ENCODE measurements around the gene TMEM30B.

The TMEM30B gene

DNA sequence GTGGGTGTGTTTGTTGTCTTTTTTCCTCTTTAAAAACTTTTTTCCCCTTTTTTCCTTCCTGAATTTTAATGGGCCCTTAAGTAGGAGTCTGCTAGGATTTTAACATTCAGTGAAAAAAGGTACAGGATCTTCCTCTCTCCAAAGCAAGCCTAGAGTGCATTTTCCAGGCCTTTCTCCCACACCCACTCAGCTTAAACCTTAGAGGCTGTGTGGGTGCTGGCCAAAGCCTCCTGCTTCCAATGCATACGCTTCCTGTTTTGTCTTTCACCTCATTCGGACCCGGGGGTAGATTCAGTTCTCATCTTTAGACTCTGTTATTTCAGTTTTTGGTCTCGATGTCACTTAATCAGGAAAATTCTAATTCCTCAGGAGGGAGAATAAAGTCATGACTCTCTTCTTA is 51.2 kb downstream of the TMEM30B start:
- Mint-ChIP-seq H3K4me1 (ENCODE audit: low read depth) (peaks cover 5% of the 10 kb centered on the region), H3K36me3 (ENCODE audit: low read depth) (no peaks in the 10 kb centered on the region), H3K9me3 (no peaks in the 10 kb centered on the region), H3K4me3 (no peak overlapping the region), H3K27ac (no peak overlapping the region), H3K27me3 (peaks cover 29% of the 10 kb centered on the region)
- intact Hi-C loops (cut with micrococcal nuclease): no loop called here

- Mint-ChIP-seq H3K27me3 (peaks cover 32% of the 10 kb centered on the region), H3K4me3 (no peak overlapping the region), H3K4me1 (ENCODE audit: low read depth) (peaks cover 5% of the 10 kb centered on the region), H3K9me3 (no peaks in the 10 kb centered on the region), H3K36me3 (ENCODE audit: low read depth) (no peaks in the 10 kb centered on the region), H3K27ac (no peak overlapping the region)
- intact Hi-C loops (cut with micrococcal nuclease): no loop called here
These were observed 51.7 kb downstream of the TMEM30B start for GRCh38 chr14:61229475-61229888.

GRCh38 chr14:61227884-61228591 is 53.1 kb downstream of the TMEM30B start:
- H3K4me1 Mint-ChIP-seq (ENCODE audit: low read depth): peaks cover 5% of the 10 kb centered on the region
- no peak overlapping the region for H3K4me3 Mint-ChIP-seq
- intact Hi-C loops (cut with micrococcal nuclease): no loop called here
- no peak overlapping the region for H3K27ac Mint-ChIP-seq
- no peaks in the 10 kb centered on the region for H3K9me3 Mint-ChIP-seq
- H3K27me3 Mint-ChIP-seq: peaks cover 38% of the 10 kb centered on the region
- H3K36me3 Mint-ChIP-seq (ENCODE audit: low read depth): no peaks in the 10 kb centered on the region

All from dendritic cell treated with granulocyte-macrophage colony-stimulating factor and Interleukin-4, amounts not matched to agents 40 ng/mL and 50 ng/mL, for 4 days (primary cell).